ENCODE measurements around the gene SPSB3. TPM values are rescaled to one million over a fixed set of nuclear protein-coding genes. Genes with fewer than 3 reads are reported as not detected.

SPSB3 gene
- total and polyA plus RNA-seq, 9 of the 15 experiments (the other 6 are each of a cell fraction or from before 2014, with no cell fraction given), result 0.39 to 37.4 (median 7.1) TPM

GRCh38 chr16:1771188-1771863, 11.0 kb downstream of the SPSB3 start, which contains the start of gene NME3 (continued):
- TF ChIP-seq ZNF518B (CRISPR knock-in tag; IDR thresholded peaks at IDR 0.05) (no peak), ZNF696 (CRISPR knock-in tag; conservative IDR thresholded peaks at IDR 0.05) (no peak), NEUROD1 (IDR thresholded peaks at IDR 0.05; ENCODE audit: borderline replicate concordance, low read depth, low read length, partially characterized antibody) (peak; percentile 30), ZNF785 (CRISPR knock-in tag; IDR thresholded peaks at IDR 0.05) (no peak), E2F6 (IDR thresholded peaks at IDR 0.05; ENCODE audit: borderline replicate concordance in 1 of 2, extremely low read depth in 1 of 2, insufficient read depth in 1 of 2, insufficient read length in 1 of 2, low read depth in 1 of 2, low read length in 1 of 2, poor library complexity in 1 of 2, severe bottlenecking in 1 of 2) (peak in 1 of 2 experiments; percentile 10), ZNF12 (CRISPR knock-in tag; IDR thresholded peaks at IDR 0.05) (no peak), ZNF134 (CRISPR knock-in tag; conservative IDR thresholded peaks at IDR 0.05) (no peak), CCNT2 (IDR thresholded peaks at IDR 0.05; ENCODE audit: borderline replicate concordance, extremely low read depth, insufficient read length, low read depth, low read length) (peak; percentile 79), HMBOX1 (IDR thresholded peaks at IDR 0.05) (no peak), DEAF1 (CRISPR knock-in tag; IDR thresholded peaks at IDR 0.05) (no peak), ZFP91 (CRISPR knock-in tag; IDR thresholded peaks at IDR 0.05) (peak; percentile 86), PRMT5 (CRISPR knock-in tag; IDR thresholded peaks at IDR 0.05) (no peak), NCOR1 (IDR thresholded peaks at IDR 0.05) (no peak), ILK (tag; IDR thresholded peaks at IDR 0.05; ENCODE audit: borderline replicate concordance, low read depth) (no peak), TBP (optimal IDR thresholded peaks at IDR 0.05; ENCODE audit: low read depth, low read length) (peak; percentile 39), FOXA1 (IDR thresholded peaks at IDR 0.05; ENCODE audit: borderline replicate concordance) (no peak)
- TF ChIP-seq, protein P1, sequence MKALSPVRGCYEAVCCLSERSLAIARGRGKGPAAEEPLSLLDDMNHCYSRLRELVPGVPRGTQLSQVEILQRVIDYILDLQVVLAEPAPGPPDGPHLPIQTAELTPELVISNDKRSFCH (CRISPR knock-in tag; IDR thresholded peaks at IDR 0.05), result no peak
- TF ChIP-seq, protein P1 (tag; IDR thresholded peaks at IDR 0.05), result no peak

All from K562 (cell line).